Non-pigmented ciliary epithelial cell (primary cell): Measurements from ENCODE around the gene SPATA13.
A peak's percentile ranks its signal among the peaks of the same experiment; 100 is the strongest.

Experiments
- DNase-seq: peaks from one replicate; pipeline ENCODE4 v3.0.0-alpha.2; 2010; ENCODE audit warnings: low read depth

Gene SPATA13

GRCh38 chr13:24252136-24252535 is 91.6 kb downstream of the SPATA13 start:
- no peak for DNase-seq

DNA sequence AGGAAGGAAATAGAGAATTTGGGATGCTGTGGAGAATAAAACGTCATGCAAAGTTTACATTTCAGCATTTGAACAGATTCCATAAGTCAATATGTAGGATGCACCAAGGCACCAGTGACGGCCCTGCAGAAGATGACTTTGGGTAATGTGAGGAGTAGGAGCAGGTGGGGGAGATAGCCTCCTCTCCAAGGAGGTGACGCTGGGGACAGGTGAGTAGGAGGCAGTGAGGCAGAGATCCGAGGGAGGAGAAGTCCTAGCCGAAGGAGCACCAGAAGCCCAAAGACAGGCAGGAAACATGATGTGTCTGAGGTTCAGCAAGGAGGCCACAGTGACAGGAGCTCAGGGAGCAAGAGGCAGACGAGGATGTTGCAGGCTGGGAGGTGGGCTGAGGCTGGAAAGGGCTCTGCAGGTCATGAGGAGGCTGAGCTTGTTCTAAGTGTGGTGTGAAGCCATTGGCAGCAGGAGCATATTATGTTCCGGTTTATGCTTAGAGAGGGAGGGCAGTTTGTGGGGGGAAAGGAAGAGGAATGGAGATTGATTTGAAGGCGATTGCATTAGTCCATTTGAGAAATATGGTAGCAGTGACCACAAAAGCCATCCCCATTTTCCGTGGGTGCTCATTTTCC is 93.1 kb downstream of the SPATA13 start:
- DNase-seq: no peak

DNA sequence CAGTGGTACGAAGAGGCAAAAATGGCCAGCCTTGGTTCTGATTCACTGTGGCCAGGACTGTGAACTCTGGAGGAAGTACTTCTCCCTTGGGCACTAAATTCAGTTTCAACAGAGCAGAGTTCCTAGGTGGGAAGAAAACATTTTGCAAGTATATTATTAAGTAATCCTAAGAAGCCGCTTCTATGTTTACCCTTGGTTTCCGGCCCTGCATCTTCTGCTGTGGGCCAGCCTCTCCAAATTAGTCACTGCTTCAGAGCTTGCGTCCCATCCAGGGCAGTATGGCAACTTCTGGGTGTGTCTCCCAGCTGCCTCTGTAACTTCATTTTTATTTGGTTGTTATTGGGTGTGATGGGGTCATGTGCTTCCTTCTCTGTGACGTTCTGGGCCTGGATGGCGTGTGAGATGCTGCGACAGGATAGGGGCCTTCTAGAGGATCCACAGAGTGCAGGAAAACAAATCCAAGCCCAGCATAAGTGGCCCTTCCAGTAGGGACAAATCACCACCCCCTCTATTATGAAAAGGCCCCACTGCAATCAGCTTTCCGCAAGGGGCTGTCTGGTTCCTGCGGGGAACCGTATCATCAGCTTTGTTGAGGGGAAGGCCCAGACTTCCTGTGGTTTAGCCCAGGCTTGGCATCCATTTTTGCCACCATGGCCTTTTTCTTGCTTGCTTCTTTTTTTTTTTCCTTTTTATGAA is 93.8 kb downstream of the SPATA13 start:
- DNase-seq: no peak

- DNase-seq: no peak
Measured at GRCh38 chr13:24257497-24257896, 97.0 kb downstream of the SPATA13 start.

- DNase-seq: no peak
Measured at GRCh38 chr13:24261566-24261965, 101.0 kb downstream of the SPATA13 start.

DNA sequence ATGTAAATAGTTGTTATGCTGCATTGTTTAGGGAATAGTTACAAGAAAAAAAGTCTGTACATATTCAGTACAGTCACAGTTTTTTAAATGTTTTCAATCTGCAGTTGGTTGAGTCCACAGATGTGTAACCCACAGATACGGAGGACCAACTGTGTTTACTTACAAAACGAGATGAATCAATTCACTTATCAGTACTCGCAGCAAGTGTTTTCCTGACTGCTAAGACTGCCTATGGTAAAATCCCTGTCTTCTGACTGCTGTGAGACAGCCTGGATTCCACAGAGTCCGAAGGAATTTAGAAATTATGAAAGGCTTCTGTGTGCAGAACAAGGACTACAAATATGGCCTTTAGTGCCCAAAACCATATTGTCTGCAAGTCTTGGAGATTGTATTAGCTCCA is 103.1 kb downstream of the SPATA13 start:
- DNase-seq: peak; percentile 49

DNA sequence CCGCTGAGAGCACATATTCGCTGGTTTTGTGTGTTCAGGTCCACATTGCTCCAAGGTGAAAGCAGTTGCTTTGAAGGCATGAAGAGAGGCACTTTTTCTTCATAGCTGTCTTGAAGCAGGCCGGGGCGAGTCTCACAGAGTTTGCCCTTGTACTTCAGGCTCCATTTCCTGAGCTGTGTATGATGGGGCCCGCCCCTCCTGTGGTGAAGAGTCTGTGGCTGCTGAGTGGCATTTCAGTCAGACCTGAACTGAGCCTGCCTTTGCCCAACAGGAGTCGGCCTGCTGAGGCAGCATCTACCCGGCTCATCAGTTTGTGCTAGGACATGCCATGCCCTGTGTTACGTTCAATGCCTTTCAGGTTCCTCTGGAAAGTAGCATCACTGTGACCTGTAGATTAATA is 104.5 kb downstream of the SPATA13 start:
- no peak for DNase-seq

- DNase-seq: no peak
Measured at GRCh38 chr13:24265453-24265852, 104.9 kb downstream of the SPATA13 start.

DNA sequence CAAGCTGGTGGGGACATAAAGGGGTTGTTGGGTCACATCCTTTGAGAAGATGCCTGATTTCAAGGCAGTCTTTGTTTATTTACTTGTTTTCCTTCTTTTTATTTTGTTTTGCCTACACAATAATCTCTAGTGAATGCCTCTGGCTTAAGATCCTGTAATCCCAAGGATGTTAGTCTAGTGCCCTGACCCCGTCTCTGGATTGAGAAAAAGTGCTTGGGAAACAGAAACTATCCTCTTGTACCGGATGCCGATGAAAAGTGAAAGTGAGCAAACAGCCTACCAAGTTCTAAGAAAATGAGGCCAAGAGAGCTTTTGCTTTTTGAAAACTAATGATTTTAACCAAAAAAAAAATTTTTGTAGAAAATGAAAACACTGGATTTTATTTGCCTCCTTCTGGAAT is 106.8 kb downstream of the SPATA13 start:
- no peak for DNase-seq

DNA sequence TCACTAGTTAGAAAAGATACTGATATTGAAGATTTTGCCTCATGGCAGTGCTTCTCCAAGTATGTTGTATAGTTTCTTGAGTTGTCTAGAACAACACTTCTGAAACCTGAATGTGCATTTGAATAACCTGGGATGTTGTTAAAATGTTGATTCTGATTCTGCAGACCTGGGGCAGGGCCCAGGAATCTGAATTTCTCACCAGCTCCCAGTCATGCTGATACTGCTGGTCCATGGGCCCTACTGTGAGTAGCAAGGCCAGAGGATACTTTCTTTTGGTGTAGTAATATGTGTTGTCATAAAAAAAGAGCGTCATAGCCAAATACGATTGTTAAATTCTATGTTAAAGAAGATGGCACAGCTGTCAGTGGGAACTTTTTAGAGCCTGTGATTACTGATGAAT is 107.3 kb downstream of the SPATA13 start:
- no peak for DNase-seq

DNA sequence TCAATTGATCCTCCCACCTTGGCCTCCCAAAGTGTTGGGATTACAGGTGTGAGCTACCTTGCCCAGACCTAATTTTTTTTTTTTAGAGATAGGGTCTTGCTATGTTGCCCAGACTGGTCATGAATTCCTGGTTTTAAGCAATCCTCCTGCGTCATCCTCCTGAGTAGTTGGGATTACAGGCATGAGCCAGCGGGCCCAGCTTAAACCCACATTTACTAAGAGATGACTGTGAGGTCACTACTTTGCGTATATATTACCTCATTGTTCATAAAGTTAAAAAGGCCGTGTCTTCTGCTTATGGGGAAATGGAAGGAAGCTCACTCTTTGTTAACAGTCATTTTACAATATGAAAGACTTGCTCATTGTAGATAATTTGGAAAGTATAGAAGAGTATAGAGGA is 109.3 kb downstream of the SPATA13 start:
- DNase-seq: no peak

DNA sequence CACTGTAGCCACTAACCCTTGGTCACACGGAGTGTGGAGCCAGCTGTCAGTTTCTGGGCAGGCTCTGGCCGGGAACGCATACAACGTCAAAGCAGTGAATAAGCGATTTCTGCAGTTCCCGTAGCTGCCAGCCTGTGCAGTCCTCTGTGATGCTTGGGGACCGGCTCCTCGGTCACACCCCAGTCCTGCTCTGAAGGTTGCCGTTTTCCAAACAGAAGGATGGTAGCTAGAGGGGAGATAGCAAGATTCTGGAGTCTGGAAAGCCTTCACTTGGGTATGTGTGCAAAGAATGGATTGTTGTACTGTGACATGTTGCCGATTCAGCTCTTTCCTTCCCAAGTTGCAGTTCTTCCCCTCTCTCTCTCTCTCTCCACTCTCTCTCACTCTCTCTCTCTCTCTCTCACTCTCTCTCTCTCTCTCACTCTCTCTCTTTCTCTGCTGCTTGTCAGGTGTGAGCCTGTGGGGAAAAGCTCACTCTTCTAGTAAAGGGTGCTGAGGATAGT is 110.2 kb downstream of the SPATA13 start:
- DNase-seq: peak; percentile 18

- no peak for DNase-seq
Measured at GRCh38 chr13:24271231-24271600, 110.7 kb downstream of the SPATA13 start.

DNA sequence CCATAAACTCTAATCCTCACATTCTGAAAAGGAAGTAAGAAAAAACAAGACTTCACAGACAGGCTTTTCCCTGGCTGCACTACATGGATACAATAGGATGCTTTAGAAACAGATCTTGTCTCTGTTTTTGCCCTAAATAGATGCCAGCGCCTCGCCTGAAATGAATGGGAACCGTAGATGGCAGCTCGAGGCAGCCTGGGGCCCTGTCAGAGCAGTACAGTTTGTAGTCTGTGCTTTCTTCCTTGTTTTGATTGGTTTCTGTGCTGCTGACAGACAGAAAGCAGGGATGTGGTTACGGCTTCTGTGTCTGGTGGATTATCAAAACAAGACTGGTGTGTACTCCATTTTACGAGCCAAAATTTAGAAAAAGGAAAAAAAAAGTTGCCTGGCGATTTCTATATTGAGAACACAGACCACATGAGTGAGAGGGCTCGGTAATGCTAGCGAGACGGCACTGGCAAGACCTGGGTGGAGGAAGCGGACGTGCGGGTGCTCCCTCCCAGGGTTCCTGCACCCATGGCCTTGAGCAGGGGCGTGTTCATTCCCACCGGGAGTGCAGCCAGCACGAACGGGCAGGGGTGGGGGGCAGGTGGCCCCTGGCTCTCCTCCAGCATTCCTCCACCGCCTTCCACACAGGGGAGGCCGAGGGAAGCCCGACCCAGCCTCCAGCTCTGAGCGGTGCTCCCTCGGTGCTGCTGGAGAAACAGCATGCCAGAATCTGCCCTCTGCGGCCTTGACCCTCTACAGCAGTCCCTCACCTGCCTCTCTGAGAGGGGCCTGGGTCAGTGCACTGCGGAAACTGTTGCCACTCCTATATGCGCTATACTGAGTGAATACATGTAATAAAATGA is 111.3 kb downstream of the SPATA13 start:
- peak; percentile 18 for DNase-seq

- no peak for DNase-seq
Measured at GRCh38 chr13:24272452-24273161, 112.1 kb downstream of the SPATA13 start.

DNA sequence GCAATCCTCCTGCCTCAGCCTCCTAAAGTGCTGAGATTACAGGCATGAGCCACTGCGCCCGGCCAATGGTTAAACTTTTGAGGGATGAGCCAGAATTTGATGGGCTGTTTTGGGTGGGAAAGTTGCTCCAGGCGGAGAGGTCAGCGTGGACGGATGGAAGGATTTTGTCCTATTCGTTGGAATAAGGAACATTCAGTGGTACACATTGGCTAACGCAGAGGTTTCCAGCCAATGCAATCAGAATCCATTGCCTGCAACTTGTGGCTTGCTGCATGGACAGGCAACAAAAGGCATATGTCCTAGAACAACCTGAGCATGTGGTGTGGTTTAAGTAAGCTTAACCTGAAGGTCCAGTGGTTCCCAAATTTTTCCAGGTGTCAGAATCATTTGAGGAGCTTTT is 113.4 kb downstream of the SPATA13 start:
- no peak for DNase-seq

GRCh38 chr13:24274452-24275021 is 114.0 kb downstream of the SPATA13 start:
- no peak for DNase-seq

- no peak for DNase-seq
Measured at GRCh38 chr13:24275041-24275440, 114.5 kb downstream of the SPATA13 start.

DNA sequence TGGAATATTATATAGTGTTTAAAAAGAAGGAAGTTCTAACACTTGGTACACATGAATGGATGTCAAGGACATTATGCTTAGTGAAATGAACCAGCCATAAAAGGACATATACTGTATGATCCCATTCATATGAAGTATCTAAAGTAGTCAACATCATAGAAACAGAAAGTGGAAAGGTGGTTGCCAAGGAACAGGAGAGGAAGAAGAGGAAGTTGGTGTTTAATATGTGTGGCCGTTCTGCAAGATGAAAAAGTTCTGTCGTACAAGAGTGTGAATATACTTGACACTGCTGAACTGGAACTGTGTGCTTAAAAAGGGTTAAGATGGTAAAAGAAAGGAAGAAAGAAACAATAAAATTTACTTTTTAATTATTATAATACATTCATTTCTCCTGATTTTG is 115.8 kb downstream of the SPATA13 start:
- DNase-seq: no peak

GRCh38 chr13:24276861-24277260 is 116.3 kb downstream of the SPATA13 start:
- DNase-seq: no peak

- no peak for DNase-seq
Measured at GRCh38 chr13:24277761-24278160, 117.2 kb downstream of the SPATA13 start.
